Measurements from ENCODE around the gene GTF2H4. TPM values are rescaled to one million over a fixed set of nuclear protein-coding genes. Genes with fewer than 3 reads are reported as not detected.

Gene GTF2H4
- total RNA-seq, 1 donor from 2014 or later: 24.2 TPM

DNA sequence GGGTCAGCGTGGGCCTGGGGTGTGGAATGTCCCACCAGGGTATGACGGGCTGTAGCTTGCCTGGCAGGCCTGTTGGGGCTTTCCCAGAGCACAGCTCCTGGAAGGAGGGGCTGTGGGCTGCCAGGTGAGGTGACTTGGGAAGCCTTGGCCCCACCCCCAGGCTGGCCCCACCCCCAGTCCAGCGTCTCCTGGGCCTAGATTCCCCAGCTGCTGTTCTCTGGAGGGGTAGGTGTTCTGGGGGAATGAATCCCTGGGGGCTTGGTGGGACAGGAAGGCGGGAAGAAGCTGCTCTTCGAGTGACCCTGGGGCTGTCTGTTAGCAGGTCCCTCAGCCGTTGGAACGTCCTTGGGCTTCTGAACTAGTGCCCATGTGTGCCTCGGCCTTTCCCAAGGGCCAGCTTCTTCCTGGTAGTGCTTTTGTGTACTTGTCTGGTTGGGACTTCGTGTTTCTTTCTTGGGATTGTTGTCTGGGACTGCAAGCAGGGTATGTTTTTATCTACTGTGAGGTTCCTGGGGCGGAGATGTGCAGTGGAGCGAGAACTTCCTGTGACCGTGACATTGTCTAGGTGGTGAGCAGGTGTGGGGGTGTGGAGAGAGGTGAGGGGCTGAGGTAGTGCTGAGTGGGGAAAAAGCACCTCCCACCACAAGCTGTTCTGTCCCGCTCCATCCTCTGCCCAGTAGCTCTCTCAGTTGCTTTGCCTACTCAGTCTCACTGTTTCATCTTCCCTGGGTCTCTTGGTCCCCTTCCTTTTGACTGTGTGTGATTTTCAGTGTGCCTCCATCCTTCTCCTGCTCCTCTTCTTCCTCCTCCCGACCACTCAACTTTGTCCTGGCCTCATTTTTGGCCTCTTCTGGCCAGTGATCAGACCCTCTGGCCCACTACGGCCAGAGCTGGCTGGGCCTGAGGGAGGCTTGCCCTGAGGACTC is 25.0 kb upstream of the GTF2H4 start:
- DNase-seq (ENCODE audit: low read depth): peak; percentile 60

DNA sequence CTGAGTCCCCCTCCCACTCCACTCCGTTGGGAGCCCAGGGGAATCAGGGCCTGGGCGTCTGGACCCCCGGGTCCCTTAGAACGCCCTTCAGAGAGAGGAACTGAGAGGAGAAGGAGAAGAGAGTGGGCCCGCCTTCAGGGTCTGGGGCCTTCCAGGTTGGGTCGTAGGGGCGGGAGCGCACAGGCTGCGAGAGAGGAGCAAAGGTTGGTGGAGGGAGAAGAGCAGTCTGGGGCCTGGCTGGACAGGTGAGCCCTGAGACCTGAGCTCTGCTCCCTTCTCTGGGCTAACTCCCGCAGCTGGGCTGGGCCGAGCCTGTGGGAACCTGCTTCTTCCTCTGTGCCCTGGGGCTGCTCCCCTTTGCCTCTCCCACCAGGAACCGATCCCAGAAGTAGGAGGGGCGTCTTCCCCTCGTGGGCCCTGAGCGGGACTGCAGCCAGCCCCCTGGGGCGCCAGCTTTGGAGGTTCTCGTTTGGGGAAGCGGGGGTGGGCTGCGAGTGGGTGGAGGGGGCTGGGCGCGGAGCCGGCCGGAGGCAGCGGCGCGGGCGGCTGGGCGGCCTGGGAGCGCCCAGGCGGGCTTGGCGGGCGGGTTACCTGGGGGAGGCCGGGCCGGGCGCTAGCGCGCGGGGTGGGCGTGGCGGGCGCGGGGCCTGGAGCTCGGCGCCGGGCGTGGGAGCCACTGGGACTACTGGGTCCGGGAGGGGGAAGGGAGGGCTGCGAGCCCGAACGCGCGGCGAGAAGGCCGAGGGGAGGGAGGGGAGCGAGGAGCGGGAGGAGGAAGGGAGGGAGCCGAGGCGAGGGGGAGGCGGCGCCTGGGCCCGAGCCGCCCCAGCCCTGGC is 24.1 kb upstream of the GTF2H4 start, which contains the start of gene DDR1:
TSS of gene DDR1 (plus strand) at position 835 of the 836 bp plus-strand sequence. CDS start 4,211 bp downstream, outside the sequence.
- DNase-seq (ENCODE audit: low read depth): peak; percentile 53

DNA sequence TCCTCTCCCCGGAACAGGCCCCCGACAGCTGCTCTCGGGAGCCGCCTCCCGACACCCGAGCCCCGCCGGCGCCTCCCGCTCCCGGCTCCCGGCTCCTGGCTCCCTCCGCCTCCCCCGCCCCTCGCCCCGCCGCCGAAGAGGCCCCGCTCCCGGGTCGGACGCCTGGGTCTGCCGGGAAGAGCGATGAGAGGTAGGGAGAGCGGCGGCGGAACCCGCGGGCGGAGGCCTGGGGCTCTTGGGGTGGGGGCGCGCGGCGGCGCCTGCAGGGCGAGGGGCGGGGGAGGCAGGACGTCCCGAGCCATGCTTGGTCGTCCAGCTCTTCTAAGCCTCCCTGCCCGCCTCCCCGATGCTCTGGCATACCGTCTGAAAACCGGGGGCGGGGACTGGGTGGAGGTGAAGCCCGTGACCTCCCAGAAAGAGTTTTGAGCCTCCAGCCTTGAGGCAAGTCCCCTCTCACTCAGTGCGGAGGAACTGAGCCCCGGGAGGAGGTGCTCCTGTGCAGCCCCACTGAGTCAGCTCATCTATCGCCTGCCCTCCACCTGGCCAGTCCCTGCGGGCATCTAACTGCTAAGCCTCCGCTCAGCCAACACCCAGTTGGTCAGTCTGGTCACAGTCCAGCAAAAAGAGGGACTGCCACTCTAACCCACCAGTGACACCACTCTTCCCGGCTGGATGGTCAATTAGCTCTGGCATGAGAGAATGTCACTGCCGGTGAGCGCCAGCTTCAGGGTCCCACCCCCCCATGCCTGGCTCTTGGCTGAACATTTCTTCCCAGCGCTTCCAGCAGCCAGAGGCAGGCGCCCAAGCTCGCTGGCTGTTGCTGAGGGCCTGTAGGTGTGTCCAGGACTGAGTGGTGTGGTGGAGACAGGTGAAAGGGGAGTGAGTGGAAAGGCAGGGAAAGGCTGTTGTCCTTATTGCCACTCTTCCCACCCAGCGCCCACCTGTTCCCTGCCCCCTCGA is 23.2 kb upstream of the GTF2H4 start:
- peak; percentile 52 for DNase-seq (ENCODE audit: low read depth)

DNA sequence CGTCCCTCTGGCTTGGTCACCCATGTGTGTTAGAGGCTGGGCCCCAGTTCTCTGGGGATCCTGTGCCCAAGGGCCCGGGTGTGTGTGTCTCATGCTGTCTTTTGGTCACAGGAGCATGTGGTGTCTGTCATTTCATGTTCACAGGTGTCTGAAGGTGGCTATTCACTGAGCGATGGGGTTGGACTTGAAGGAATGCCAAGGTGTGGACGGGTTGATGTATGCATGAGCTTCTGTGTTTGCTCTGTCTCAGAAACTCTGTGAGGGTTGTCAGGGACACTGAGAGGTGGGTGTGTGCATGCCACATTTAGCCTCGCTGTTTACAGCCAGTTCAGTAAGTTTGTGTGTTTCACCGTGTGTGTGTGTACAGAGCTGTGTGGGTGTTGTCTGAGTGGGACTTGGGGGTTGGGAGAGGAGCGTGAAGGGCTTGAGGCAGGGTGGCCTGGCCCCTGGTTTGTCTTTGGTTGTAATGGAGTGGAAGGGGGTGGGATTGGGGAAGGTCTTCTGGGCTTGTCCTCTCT is 22.5 kb upstream of the GTF2H4 start:
- peak; percentile 73 for DNase-seq (ENCODE audit: low read depth)

DNA sequence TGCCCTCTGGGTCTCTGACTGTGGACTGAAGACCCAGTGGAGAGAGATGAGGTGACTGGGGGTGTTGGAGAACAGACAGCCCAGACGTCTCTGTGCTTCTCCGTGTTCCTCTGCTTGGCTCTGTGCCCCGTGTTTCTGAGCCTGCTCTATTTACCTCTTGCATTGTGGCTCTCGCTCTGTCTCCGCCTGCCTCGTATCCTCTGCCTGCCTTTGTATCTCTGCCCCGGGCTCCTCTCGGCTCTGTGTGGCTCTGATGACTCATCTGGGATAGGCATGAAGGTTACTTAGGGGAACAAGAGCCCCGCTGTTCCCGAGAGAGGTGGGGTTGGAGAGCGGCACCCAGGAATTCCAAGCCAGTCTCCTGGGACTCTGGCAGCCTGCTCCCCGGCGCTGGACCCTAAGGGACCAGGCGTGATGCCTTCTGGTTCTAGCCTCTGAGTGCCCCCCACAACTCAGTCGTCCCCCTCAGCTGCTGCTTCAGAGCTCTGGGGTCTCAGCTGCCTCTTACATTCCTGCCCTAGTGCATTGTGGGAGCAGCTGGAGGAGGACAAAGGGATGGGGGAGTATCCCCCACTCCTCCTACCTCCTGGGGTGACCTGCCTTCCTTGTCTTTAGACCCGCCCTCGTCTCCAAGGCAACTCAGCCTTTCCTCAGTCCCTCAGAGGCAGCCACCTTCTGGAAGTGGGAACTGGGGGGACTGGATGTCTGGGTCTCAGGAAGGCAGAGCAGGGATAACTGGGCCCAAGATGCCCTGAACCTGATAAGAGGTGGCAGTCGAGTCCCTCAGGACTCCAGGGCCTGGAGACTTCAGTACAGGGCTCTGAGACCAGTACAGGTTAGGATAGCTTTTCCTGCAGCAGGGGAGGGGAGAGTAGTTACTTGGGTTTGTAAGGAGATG is 21.8 kb upstream of the GTF2H4 start:
- DNase-seq (ENCODE audit: low read depth): peak; percentile 81

DNA sequence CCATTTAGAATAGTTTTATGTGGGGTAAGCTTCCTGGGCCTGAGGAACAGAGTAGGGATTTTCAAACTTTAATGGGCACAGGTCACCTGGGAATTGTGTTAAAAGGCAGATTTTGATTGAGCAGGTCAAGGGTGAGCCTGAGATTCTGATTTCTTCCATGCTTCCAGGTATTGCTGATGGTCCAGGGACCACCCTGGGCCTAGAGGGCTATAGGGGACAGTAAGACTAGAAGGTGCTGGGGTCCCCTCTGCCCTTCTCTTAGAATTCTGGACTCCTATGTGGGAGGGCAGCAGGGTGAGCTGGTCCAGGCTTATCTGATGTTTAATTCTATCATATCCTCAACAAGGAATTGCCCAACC is 21.1 kb upstream of the GTF2H4 start:
- no peak for DNase-seq (ENCODE audit: low read depth)

DNA sequence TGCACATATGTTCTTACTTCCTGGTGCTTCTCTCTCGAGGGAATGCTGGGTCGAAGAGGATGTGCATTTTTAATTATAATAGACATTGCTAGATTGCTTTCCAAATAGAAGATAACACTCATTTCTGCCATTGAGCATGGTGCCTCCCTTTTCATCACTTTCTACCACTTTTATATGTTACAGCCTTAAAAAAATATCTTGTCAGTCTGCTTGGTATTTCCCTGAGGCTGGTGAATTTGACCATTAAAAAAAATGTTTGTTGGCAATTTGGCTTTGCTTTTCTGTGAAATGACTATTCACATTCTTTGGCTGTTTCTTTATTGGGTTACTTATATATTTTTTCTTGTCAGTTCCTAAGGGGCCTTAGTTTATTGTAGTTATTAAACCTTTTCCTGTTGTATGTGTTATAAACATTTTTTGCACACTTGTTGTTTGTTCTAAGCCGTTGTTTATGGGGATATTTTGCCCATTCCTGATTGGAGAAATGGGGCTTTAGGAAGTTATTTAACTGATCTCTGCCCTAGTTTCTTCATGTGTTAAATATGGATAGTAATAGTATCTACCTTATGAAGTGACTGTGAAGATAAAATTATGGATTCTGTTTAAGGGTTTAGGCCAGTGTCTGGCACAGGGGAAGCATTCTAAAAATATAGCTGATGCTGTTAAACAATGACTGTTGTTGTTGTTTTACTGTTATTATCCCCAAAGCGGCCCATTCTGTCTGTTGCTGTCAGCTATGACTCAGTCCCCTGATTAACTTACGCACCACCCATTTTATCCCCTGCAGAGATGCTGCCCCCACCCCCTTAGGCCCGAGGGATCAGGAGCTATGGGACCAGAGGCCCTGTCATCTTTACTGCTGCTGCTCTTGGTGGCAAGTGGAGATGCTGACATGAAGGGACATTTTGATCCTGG is 19.8 kb upstream of the GTF2H4 start:
- peak; percentile 52 for DNase-seq (ENCODE audit: low read depth)

DNA sequence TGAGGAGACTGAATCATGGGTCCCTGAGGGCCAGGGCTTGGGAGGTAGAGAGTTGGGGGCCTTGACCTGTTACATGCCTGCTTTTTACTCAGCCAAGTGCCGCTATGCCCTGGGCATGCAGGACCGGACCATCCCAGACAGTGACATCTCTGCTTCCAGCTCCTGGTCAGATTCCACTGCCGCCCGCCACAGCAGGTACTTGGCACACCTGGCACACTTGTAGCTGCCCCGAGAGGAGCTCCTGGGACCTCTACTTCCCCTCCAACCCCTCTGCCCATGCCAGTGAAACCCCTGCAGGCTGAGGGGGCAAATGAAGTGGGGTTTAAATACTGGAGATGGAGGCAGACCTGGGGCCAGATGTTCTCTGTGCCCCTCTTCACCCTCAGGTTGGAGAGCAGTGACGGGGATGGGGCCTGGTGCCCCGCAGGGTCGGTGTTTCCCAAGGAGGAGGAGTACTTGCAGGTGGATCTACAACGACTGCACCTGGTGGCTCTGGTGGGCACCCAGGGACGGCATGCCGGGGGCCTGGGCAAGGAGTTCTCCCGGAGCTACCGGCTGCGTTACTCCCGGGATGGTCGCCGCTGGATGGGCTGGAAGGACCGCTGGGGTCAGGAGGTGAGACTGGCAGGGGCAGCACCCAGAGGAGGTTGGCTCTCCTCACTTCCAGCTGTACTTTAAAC is 19.1 kb upstream of the GTF2H4 start:
- DNase-seq (ENCODE audit: low read depth): no peak

DNA sequence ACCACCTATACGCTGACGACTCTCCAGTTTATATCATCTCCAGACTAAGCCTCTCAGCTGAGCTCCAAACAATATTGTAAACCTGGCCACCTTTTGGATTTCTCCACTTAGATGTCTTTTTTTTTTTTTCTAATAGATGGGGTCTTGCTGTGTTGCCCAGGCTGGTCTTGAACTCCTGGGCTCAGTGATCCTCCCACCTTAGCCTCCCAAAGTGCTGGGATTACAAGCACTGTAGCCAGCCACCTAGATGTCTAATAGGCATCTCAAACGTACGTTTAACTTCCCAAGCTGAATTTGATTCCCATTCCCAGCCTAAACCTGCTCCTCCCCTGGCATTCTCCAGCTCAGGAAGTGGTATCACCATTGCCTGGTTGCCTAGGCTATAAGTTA is 18.5 kb upstream of the GTF2H4 start:
- DNase-seq (ENCODE audit: low read depth): no peak

DNA sequence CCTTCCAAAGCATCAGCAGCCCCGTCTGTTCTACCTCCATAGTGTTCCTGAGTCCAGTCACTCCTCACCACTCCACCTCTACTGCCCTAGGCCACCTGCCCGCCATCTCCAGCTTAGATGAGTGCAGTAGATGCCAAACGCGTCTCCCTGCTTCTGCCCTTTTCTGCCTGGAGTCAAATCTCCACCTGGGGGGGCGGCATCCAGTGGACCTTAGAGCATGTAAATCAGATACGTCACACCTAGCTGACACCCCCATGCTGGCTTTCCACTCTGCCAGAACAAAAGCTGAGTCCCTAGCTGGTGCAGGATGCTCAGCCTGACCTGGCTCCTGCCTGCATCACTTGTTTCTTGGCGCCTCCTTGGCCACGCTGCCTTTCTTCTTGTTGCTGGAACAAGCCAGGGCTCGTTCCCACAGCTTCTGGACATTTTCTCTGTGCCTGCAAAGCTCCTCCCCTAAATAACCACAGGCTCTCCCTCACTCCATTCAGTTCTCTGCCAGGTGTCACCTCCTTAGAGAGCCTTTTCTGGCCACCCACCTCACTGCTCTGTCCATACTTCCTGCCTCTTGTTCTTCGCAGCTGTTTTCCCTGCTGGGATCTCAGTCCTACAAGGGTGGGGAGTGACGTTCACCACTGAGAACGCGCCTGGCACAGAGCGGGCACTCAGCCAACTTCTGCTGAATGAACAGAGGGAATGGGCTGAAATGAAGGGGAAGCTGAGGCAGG is 17.9 kb upstream of the GTF2H4 start:
- no peak for DNase-seq (ENCODE audit: low read depth)

DNA sequence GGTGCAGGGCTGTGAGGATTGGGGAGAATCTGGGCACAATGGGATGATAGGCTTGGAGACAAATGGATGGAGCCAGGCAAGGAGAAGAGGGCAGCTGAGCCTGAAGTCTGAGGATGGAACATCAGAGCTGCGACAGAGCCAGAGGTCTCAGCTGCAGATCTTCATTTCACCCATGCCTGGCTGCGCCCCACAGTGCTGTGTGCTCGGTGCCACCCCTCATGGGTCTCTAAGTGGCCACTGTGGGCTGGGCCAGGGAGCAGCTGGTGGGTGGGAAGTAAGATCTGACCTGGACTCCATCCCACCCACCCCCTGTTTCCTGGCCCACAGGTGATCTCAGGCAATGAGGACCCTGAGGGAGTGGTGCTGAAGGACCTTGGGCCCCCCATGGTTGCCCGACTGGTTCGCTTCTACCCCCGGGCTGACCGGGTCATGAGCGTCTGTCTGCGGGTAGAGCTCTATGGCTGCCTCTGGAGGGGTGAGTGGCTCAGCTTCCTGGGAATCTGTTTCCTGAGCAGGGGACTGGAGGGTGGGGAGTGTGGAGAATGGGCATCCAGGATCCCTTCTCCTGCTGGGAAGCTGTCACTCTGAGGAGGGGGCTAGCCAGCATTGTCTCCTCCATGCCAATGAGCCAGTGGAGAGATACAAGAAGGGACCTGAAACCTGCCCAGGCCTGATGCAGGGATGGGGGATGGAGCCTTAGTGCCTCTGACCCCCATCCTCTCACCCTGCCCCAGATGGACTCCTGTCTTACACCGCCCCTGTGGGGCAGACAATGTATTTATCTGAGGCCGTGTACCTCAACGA is 17.2 kb upstream of the GTF2H4 start:
- DNase-seq (ENCODE audit: low read depth): no peak

DNA sequence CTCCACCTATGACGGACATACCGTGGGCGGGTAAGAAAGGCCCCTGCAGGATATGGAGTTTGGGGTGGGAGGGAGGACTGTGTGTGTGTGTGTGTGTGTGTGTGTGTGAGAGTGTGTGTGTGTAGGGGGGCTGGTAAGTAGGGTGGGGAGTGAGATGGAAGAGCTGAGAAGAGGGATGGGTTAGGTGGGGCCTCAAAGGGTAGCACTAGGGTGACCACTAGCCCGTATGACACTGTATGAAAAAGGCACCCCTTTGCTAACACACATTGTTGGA is 16.6 kb upstream of the GTF2H4 start:
- no peak for DNase-seq (ENCODE audit: low read depth)

DNA sequence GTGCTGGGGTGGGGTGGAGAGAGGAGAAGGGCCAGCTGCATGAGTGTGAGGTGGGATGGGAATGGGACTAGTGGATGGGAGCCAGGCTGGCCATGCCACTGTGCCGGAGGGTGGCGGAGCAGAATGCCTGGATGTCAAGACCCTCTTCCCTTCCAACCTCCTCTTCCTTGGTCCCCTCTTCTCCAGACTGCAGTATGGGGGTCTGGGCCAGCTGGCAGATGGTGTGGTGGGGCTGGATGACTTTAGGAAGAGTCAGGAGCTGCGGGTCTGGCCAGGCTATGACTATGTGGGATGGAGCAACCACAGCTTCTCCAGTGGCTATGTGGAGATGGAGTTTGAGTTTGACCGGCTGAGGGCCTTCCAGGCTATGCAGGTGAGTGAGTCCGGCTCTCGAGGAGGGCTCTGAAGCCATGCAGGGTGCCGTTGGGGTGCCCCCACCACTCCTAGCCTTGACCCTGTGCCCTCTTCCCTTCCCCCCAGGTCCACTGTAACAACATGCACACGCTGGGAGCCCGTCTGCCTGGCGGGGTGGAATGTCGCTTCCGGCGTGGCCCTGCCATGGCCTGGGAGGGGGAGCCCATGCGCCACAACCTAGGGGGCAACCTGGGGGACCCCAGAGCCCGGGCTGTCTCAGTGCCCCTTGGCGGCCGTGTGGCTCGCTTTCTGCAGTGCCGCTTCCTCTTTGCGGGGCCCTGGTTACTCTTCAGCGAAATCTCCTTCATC is 16.0 kb upstream of the GTF2H4 start:
- DNase-seq (ENCODE audit: low read depth): no peak

DNA sequence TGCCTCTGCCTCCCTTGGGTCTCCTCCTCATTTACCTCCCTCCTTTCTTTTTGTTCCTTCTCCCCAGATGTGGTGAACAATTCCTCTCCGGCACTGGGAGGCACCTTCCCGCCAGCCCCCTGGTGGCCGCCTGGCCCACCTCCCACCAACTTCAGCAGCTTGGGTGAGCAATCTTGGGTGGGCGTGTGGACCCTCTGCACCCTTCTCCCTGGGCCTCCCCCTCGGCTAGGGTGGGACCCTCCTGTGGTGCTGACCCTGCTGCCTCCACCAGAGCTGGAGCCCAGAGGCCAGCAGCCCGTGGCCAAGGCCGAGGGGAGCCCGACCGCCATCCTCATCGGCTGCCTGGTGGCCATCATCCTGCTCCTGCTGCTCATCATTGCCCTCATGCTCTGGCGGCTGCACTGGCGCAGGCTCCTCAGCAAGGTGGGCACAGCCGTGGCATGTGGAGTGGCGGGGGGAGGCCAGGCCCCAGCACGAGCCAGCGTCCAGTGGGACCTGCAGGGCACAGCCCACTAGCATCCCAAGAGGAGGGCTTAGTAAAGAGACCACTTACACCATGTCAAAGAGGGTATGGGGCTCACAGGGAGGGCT is 14.9 kb upstream of the GTF2H4 start:
- no peak for DNase-seq (ENCODE audit: low read depth)

DNA sequence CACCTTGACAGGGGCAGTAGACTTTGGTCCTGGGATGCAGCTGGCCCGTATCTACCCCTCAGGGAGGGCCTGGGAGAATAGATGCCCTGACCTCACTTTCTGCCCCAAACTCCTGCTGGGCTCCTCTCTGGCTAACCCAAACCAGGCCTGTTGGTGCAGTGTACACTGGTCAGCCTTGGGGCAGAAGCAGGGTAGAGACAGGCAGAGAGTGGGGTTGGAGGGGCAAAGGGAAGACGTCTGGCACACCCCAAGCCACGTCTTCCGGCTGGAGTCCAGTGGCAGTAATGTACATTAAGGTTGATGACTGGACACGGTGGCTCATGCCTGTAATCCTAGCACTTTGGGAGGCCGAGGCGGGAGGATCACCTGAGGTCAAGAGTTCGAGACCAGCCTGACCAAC is 14.3 kb upstream of the GTF2H4 start:
- DNase-seq (ENCODE audit: low read depth): no peak

DNA sequence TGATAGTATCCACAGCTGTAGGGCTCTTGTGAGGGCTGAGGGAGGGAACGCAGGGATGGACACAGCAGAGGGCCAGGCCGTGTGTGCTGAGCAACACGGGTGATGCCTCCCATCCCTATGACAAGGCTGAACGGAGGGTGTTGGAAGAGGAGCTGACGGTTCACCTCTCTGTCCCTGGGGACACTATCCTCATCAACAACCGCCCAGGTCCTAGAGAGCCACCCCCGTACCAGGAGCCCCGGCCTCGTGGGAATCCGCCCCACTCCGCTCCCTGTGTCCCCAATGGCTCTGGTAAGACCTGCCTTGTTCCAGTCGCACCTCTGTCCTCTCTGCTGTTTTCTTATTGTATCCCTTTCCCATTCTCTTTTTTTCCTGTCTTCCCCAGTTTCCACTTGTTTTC is 13.6 kb upstream of the GTF2H4 start:
- DNase-seq (ENCODE audit: low read depth): no peak
